GM21737 (cell line): ENCODE measurements around the gene GDAP2.
A peak's percentile ranks its signal among the peaks of the same experiment; 100 is the strongest.
"Not testable (repeated sequence)": the region's sequence is repeated elsewhere in the genome, so short reads cannot be mapped to it uniquely, and the experiment has no call there.

Source experiments
- ATAC-seq: cut with Tn5 transposase; IDR thresholded peaks from one replicate; pipeline ENCODE4 v1.9.1; 2021; ENCODE audit warnings: mild to moderate bottlenecking, moderate library complexity; ENCODE audit not compliant: unreplicated experiment

The GDAP2 gene

DNA sequence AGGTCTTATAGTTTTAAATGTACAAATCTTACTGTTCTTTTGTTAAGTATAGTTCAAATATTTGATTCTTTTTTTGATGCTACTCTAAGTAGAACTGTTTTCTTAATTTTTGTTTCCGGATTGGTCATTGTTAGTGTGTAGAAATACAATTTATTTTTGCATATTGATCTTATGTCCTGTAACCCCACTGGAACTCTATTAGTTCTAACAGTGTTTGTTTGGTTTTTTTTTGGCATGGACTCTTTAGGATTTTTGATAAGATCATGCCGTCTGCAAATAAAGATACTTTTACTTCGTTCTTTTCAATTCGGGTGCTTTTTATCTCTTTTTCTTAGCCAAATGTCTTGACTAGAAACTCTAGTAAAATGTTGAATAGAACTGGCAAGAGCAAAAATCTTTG is 26.5 kb downstream of the GDAP2 start:
- no peak for ATAC-seq

DNA sequence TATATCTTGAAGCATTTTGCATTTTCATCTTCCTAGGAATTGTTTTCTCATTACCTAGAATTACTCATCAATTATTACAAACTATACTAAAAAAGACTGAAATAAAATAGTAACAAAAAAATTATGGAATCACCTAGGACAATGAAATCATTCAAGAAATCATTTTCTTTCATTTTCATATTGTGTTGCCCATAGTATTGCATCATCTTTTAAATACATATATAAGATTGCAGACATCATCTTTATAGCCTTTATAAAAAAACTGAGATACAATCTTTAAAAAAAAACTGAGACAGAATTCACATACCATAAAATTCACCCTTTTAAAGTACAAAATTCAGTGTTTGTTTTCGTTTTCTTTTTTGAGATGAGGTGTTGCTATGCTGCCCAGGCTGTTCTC is 29.6 kb downstream of the GDAP2 start:
- no peak for ATAC-seq

DNA sequence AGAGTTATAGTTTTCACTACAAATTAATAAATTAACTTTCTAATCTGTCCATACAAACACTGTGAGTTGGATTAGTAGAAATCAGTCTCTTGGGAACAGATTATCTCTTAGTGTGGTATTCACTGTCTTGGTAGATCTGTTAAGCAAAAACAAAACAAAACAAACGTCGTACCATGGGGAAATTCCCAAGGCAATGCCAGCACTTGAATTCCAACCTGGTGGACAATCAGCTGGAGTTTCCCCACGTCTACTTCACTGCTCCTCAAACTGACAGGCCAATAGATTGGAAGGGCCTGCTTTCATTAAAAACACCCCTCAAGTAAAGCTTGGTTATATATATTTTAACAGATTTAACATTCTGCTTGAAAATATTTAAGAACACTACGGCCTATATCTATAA is 31.9 kb downstream of the GDAP2 start:
- no peak for ATAC-seq

DNA sequence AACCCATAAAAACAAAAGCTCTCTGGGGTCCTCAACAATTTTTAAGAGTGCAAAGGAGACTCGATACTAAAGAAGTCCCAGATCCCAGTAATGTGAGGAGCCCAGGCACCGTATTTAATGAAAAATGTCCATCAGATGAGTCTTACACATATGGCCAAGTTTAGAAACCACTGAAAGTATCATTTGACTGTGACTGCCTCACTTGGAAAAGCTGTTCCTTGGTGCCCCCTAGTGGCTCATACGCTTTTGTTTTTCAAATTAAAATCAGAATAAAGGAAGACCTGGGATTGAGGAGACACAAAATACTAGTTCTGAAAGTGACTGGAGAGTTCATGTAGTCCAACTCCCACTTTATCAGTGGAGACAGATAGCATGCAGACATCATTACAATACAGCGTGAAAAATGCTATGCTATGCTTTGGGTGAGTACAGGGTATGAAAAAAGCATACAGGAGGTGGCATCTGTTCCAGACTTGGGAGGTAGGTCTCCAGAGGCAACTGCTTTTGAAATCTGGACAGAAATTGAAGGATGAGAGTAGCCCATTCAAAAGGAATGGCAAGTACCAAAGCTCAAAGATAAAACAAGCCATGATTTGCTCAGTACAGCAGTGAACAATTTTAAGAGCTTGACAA is 33.8 kb downstream of the GDAP2 start:
- peak; percentile 71 for ATAC-seq

DNA sequence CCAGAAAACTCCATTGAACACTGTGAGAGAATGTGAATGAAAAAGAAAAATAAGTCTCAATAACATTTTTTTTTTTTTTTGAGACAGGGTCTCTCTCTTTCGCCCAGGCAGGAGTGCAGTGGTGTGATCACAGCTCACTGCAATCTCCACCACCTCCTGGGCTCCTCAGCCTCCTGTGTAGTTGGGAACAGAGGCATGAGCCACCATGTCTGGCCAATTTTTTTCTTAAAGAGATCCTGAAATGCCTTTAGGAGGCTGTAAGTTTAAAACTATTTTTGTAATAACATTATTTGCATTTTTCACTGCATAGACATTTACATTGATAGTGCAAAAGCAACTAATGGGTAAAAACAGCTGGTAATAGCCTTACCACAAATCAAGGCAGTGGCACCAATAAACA is 35.3 kb downstream of the GDAP2 start:
- no peak for ATAC-seq

DNA sequence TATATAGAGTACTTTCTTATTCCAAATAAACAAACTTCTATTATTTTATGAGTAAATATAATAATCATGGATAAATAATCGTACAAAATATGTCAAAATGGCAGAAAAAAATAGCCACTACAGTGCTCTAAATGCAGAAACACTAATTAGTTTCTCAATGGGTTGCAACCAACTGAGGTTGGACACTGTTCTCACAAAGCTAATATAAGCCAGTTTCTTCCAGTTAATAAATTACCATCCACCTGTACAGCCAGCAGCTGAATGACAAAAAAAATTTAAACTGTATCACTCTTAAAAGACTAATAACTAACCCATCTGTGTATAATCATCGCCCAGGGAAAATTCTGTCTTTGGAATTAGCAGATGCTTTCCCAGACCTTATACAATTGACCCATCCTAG is 36.9 kb downstream of the GDAP2 start:
- ATAC-seq, result no peak

DNA sequence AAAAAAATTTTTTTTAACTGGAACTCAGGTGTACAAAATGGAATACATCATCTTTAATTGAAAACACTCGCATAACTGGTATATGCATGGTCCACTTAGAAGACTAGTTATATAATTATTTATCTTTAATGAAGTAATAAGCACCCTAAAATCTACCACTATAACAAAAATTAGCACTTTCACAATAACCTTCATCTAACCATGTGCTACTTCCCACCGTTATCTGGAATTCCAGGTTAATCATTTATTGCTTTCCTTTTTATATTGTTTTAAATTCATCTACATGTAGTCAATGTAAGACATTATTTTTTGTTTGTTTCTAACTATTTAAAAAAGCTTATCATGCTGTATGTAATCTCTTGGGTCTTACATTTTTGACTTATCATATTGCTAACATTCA is 39.0 kb downstream of the GDAP2 start:
- ATAC-seq, result no peak

DNA sequence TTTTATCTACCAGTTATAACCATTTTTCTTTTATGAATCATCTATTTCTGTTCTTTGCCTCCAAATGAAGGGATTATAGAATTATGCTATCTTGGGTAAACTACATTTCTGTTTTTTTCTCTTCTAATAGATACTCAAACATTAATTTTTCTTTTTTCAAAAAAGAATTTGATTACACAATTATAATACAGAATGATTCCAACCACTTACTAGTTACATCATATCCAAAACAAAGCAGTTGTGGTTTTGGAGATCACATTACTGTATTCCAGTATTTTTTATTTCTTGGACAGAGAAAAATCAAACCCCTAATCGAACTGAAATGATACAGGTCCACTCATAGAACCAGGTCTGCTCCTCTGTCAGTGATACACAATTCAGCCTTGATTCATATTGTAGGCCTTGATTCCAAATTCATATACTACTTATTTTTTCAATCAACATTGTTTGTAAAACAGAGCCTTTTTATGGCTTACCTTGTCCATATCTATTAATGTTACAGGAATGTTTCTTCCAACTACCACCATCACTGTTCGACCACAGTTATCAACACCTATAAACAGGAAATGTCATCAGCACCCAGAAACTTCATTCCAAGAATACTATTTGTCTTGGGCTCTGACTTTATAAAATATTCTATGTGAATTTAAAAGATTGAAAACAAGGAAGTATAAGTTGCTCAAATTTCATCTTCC is 43.2 kb downstream of the GDAP2 start:
- no peak for ATAC-seq

DNA sequence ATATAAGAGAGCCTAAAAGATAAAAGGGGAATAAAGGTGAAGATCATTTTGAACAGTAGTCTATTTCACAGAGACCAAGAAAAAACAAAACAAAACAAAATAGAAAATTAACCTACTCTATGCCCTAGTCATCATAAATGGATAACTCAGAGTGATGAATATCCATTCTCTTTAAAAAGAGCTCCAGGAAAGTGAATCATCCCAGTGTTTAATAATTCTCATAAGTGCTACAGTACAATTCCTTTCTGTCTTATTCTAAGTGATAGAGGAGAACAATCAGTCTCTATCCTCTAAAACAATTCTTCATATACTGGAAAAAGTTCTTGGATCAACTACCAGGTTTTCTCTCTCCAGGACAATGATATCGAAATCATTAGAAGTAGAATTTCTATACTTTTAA is 45.8 kb downstream of the GDAP2 start:
- ATAC-seq, result no peak

DNA sequence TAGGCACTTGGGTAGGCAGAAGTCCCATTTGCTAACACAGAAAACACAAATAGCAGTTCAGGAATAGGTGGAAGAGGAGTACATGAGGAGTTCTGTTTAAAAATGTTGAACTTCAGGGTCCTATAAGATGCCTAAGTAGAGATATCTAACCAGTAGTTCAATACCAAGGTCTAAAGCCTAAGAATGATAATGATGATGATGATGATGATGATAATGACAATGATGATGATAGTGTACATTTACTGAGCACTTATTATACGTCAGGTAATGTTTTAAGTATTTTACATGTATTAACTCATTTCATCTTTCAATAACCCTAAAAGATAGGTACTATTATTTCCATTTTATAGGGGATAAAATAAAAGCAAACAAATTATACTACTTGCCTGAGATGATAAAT is 50.1 kb downstream of the GDAP2 start:
- no peak for ATAC-seq

DNA sequence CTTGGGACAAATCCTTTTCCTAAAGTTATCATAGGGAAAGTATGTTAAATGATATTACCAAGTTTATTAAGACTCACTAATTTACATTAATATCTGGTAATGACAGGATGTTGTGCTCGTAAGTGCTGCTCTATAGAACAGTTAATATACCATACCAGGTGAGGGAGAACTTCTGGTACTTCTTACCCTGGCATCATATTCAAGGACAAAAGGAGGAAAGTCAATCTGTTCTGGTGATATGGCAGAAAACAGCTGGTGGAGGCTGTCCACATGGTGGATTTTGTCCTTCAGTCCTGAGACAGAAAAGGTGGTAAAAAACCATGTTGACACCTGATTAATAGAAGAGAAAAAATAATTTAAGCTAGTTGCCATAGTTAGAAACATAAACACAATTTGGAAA is 51.6 kb downstream of the GDAP2 start:
- ATAC-seq, result no peak

DNA sequence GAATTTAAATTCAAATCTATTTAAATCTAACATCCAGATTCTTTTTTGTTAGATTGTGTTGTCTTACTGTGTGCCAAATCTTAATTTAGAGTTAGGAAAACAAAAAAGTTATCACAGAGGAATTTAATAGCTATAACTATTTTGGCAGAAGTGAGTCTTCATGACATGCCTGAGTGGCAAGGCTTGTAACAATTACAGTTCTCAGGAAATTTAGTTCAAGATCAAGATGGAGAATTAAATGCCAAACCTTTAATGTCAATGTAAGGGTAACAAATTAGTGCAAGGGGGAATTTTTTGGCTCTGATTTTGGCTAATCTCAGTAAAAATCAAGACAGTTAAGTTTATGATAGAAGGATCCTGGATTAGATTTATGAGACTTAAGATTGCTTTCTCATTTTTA is 58.4 kb downstream of the GDAP2 start:
- ATAC-seq, result no peak

DNA sequence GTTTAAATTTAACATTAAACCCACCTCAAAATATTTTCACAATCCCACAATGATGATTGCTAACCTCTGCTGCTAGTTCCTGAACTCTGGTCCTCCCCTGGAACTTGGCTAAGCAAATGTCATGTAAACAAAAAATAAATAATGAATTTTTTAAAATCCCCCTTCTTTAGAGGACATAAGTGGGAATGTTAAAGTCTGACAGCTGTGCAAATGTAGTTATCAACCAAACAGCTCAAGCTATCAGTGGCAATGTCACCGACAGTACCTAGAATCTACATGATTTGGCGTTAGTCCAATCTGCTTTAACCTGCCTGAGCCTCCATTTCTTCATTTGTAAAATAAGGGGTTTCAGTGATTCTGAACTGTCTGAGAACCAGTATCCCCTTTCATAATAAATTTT is 67.7 kb downstream of the GDAP2 start:
- ATAC-seq, result no peak

DNA sequence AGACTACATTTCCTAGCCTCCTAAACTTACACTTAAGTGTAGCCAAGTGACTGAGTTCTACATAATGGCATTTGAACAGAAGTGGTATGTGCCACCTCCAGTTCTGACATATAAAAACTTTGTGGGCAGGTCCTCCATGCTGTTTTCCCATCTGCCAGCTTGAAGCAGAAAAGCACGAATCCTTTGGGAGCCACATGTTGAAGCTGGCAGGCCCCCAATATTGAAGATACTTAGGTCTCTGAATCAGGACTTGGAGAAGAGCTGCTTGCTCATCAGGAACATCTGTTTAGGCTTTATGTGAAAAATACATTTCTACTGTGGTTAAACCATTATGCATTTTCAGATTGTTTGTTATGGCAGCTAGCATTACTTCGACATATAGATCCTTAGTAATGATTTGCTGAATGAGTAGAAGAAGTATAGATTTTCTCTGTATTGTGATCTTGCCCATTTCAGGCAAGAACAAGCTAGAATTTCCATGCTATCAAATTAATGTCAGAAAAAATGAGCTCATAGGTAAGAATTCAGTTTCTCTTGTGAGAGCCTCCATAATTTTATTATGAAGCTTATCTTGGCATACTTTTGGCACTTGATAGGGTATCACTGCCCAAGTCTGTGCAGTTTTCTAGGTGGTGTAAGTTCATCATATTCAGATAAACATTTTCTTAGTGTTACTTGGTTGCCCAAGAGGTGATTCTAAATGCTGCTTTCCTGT is 68.4 kb downstream of the GDAP2 start:
- ATAC-seq, result no peak

DNA sequence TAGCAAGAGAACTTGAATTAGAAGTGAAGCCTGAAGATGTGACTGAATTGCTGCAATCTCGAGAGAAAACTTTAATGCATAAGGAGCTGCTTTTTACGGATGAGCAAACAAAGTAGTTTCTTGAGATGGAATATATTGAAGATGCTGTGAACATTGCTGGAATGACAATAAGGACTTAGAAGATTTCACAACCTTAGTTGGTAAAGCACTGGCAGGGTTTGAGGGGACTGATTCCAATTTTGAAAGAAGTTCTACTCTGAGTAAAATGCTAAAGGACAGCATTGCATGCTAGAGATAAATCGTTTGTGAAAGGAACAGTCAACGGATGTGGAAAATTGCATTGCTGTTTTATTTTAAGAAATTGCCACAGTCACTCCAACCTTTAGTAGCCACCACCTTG is 69.5 kb downstream of the GDAP2 start:
- no peak for ATAC-seq

DNA sequence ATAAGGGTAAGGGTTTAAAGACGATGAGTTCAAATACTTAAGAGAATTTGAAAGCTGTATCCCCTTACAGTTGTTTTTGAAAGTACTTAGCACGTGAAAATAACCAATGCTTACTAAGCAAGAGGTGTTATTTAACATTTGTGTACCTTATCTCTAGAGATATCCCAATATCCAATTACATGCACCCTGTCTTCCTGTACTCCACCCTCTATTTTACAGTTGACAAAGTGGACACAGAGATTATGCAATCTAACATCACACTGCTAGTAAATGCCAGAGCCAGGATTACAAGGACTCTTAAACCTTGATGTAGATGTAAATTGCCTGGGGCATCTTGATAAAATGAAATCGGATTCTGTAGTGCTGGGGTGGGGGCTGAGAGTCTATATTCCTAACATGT is 72.0 kb downstream of the GDAP2 start:
- ATAC-seq, result no peak

DNA sequence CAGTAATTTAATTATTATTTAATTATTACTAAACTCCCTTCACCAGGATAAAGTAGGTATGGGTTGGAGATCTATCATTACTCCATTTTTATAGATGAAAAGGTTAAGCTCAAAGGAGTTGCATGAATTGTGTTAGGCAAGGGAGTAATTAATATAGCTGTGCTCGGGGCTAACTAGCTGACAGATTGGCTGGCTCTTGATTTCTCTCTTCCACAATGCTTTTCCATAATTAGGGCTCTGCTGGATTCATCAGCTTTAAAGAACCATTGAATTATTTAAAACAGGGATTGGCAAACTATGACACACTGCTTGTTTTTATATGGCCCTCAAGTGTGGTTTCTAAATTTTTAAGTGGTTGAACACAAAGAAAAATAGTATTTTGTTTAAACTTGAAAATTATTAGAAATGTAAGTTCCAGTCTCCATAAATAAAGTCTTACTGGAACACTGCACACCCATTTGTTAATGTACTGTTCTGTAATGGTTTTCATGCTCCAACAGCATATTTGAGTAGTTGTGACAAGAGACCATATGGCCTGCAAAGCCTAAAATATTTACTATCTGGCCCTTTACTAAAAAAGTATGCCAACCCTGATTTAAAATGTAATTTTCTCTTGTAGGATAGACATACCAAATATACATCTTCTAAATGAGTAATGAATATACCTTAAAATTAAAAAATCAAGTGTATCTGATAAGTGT is 76.4 kb downstream of the GDAP2 start:
- ATAC-seq, result no peak

DNA sequence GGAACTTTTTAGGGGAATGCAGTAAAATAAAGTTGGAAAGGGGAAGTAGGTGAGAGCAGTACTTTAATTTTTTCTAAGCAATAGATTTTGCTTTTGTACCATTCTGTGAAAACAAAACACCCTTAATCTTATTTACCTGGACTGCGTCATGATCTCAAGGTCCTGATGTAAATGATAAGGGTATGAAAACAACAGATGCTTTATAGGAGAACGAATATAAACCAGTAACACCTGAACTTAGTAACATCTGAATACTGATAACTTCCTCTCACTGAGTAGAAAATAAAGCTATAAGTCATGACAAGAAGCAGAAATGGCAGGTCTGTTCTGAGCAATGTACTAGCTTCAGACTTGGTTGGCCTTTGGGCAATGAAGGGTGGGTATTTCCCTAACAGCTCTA is 77.7 kb downstream of the GDAP2 start:
- ATAC-seq, result no peak

DNA sequence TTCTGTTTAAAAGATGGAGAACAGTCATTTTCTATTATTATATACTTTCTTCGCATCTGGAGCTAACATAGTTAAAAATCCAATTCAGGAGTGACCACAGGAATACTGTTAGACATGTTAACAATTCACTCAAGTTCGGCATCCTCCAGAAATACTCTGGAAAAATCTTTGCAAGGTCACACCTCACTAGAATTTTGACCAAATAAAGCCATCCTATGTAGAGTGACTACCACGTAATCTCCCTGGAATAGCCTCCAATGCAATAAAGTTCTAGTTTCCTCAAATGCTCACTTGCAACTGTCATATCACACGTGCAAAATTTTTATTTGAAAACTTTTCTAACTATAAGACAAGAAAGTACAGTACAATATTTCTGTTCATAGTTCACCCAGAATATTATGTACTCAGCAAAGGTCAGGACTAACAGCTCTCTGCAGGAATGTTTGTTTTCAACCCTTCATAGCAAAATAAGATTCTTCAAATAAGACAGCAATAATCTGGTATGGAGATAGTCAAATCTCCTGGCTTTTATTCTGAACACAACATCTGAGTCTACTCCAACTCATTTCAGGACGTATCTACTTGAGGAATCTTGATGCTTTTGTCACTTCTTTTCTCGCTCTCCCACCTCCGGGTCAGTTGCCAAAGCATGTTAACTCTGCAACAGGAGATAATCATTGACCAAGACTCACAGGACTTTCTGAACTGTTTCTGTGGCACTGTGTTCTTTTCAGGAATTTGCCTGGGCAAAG is 82.6 kb downstream of the GDAP2 start:
- ATAC-seq, result no peak

DNA sequence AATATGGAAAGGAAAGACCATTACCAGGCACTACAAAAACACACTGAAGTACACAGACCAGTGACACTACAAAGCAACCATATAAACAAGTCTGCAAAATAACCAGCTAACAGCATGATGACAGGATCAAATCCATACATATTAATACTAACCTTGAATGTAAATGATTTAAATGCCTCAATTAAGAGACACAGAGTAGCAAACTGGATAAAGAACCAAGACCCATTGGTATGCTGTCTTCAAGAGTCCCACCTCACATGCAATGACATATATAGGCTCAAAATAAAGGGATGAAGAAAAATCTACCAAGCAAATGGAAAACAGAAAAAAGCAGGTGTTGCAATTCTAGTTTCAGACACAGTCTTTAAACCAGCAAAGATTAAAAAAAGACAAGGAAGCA is 84.9 kb downstream of the GDAP2 start:
- ATAC-seq, result not testable (repeated sequence)

DNA sequence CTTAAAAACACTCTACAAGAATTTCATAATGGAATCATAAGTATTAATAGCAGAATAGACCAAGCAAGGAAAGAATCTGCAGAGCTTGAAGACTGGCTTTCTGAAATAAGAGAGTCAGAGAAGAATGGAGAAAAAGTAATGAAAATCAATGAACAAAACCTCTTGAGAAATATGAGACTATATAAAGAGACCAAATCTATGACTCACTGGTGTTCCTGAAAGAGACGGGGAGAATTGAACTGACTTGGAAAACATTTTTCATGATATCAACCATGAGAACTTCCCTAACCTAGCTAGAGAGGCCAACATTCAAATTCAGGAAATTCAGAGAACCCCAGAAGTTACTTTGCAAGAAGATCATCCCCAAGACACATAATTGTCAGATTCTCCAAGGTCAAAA is 85.6 kb downstream of the GDAP2 start:
- no peak for ATAC-seq
